GM13976 (cell line): ENCODE measurements around the gene WDR53.
A peak's percentile ranks its signal among the peaks of the same experiment; 100 is the strongest.
"Not testable (repeated sequence)": the region's sequence is repeated elsewhere in the genome, so short reads cannot be mapped to it uniquely, and the experiment has no call there.

Experiments
- DNase-seq: peaks from one replicate; pipeline ENCODE4 v3.0.0; 2012; ENCODE audit warnings: low spot score
- CTCF ChIP-seq: IDR thresholded peaks from 2 replicates; pipeline ENCODE4 v1.5.1; 2012; ENCODE audit warnings: borderline replicate concordance, mild to moderate bottlenecking; ENCODE audit not compliant: insufficient read depth; ENCODE audit errors: extremely low read depth, missing control alignments, control extremely low read depth
- in situ Hi-C: fragments of 300-500 bp; cut with MboI; formaldehyde crosslinking; loops from one replicate; pipeline ENCODE4 v1.12.0; 2022; ENCODE audit warnings: low sequenced_read_pairs, mixed read lengths, inconsistent platforms; ENCODE audit not compliant: unreplicated experiment

WDR53 gene

GRCh38 chr3:196531418-196531817 is 36.9 kb downstream of the WDR53 start:
- TF ChIP-seq CTCF, result no peak
- DNase-seq, result no peak
- in situ Hi-C loops, result no loop called here

GRCh38 chr3:196528639-196529233 is 39.6 kb downstream of the WDR53 start:
- in situ Hi-C loops, result no loop called here
- TF ChIP-seq CTCF, result peak; percentile 71
- DNase-seq, result peak; percentile 93

GRCh38 chr3:196525141-196525540 is 43.2 kb downstream of the WDR53 start:
- TF ChIP-seq CTCF, result no peak
- DNase-seq, result no peak
- in situ Hi-C loops, result no loop called here

- TF ChIP-seq CTCF, result no peak
- in situ Hi-C loops, result no loop called here
- DNase-seq, result no peak
These were observed 43.8 kb downstream of the WDR53 start for GRCh38 chr3:196524527-196524926.

GRCh38 chr3:196523841-196524240 is 44.5 kb downstream of the WDR53 start:
- no peak for TF ChIP-seq CTCF
- no peak for DNase-seq
- in situ Hi-C loops, result no loop called here

GRCh38 chr3:196521291-196521690 is 47.1 kb downstream of the WDR53 start:
- DNase-seq, in situ Hi-C loops: not testable (repeated sequence)

GRCh38 chr3:196519718-196520082 is 48.7 kb downstream of the WDR53 start:
- in situ Hi-C loops, result loop anchor here (10.0 kb wide), 1 partner anchor 265 kb away; no protein-coding TSS in a partner anchor
- no peak for DNase-seq

More at GRCh38 chr3:196519718-196520082, 48.7 kb downstream of the WDR53 start:
- TF ChIP-seq CTCF, result no peak
